ENCODE data around the gene GOLT1B.

GOLT1B gene

DNA sequence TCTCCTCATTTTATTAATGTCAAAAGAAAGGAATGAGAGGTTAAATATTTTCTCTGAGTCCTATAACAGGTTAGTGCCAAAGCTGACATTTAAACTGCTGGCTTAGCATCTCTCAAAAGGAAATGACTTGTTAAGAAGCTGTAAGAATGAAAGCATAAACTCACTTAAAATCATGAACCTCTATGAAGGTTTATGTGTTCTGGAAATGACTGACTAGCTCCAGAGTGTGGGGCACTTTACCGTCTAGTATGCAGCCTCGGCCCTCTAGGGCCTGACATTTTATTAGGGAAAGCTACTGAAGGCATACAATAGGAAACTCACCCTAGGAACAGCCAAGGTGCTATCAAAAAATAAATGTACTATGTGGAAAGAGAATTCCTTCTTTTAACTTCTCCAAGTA is 59.6 kb downstream of the GOLT1B start:
- in situ Hi-C loops (cut with MboI; ENCODE audit: low sequenced_read_pairs), result no loop called here

DNA sequence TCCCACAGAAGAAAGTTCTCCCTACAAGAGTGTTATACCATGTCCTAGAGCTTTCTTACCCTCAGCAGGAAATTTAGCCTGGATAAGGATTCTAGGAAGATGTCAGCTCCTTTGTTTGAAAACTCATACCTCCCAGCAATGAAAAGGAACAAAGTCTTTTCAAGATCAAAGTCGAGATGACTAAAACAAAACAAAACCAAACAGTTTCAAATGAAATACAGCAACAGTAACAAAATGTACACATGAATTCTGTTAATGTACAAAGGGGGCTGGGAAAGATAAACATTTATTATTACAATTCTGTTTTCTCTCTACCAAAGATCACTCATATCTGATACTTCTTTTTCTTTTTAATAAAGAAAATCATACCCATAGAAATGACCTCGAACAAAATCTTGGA is 61.3 kb downstream of the GOLT1B start:
- in situ Hi-C loops (cut with MboI; ENCODE audit: low sequenced_read_pairs), result no loop called here

DNA sequence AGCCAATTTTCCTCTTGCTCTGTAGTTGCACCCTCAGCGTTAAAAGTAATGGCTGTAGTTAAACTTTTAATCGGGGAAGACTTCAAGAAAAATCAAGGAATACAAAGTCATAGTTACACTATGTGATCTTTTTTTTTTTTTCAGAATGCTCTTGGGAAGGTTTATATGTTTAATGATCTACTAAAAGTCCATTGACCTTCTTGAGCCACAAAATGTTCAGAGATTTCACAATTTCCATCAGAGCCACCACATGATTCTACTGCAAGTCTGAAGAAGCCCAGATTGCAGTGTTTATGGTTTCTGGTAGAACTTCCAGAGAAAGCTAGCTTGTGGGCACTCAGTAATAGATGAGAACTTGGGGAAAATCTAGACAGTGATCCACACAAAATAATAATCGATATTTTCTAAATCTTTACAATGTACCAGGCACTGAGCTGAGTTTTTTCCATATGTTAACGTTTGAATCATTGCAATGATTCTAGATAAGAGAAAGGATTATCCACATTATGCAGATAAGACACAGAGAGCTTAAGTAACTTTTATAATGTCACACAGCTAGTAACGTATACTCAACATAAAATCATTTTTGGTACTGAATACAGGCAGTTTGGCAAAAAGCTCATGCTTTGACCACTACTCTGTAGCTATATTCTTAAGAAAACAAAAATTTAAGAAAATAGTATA is 64.8 kb downstream of the GOLT1B start:
- in situ Hi-C loops (cut with MboI; ENCODE audit: low sequenced_read_pairs), result no loop called here

- in situ Hi-C loops (cut with MboI; ENCODE audit: low sequenced_read_pairs), result no loop called here
Measured at GRCh38 chr12:21566907-21567394, 65.4 kb downstream of the GOLT1B start.
